ENCODE data around the gene TAX1BP1.
"Not testable (repeated sequence)": the region's sequence is repeated elsewhere in the genome, so short reads cannot be mapped to it uniquely, and the experiment has no call there.

The TAX1BP1 gene

DNA sequence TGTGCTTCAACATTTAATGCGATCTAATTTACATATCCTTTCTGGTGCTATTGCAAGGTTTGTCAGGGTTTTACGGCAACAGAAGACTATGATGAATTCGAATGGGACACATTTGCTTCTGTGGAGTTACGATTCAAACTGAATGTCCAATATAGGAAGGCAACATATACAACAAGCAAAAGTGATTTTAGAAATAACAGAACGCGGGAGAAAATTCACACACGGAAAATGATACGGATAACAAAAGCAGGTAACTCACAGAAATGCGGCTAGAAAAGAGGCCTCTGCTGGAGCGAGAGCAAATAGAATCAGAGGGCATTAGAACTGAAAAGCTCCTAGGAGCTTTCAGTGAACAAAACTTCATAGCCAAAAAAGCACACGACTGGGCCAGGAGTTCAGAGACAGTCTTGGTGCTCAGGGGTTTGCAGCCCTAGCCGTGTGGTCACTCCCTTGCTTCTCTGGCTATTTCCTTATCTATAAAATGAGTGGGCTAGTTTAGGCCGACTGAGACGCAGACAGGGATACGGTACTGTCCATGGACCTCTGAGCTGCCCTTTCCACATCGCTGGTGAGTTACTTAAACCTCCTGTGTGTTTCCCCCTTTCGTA lies 557 bp upstream of the TAX1BP1 start:
- no peak for DNase-seq (ENCODE audit: low read depth)

DNA sequence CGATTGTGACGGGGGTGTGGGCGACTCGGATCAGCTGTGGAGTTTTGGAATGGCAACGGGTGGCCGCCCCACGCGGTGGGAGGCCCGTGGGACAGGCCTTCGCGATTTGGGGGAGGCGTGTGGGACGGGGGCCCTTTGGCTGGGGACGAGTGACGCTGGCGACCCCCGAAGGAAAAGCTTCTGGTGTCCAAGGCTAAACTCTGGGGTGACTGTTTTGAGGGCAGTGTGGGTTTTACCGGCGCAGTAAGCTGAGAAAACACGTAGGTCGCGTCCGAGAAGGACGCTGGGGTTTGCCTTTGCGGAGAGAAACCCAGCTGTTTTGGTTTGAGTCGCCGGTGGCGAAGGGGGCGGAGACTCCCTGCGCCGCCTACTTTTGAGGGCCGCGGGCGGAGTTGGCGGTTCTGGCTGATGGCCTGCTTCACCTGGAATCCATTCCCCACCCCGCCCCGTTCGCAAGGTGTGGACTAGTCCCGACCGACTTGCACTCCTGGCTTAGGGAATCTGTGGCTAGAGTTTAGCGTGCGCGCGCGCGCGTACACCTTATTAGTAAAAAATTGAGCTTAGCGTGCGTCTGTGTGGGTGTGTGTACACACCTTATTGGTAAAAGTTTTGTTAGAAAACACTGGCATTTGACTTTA lies 606 bp downstream of the TAX1BP1 start:
- DNase-seq (ENCODE audit: low read depth), result peak; percentile 58

DNA sequence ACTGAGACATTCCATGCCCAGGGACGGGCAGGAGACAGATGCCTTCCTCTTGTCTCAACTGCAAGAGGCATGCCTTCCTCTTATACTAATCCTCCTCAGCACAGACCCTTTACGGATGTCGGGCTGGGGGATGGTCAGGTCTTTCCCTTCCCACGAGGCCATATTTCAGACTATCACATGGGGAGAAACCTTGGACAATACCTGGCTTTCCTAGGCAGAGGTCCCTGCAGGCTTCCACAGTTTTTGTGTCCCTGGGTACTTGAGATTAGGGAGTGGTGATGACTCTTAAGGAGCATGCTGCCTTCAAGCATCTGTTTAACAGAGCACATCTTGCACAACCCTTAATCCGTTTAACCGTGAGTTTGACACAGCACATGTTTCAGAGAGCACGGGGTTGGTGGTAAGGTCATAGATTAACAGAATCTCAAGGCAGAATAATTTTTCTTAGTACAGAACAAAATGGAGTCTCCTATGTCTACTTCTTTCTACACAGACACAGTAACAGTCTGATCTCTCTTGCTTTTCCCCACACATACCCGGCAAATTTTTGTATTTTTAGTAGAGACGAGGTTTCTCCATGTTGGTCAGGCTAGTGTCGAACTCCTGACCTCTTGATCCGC lies 2.2 kb downstream of the TAX1BP1 start:
- DNase-seq (ENCODE audit: low read depth), result not testable (repeated sequence)

DNA sequence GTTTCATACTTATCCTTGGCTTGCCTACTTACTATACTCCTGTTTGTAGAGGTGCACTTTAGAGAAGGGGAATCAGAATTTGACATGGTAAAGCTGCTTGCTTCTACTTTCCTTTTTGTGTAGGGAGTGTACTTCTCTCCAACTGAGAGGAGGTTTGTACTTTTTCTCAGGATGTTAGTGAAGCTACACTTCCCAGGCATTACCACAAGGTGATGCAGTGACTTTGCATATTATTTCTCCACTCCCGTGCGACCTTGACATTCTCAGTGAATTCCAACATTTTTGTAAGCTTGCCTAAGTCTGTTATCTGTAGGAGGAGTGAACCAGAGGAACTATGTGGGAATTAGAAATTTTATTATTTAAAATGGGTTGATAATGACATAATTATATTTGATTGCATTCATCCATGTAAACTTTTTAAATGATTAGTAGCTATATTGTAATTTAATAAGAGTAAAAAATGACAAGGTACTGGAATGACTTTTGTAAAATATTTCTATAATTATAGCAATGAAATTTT lies 5.2 kb downstream of the TAX1BP1 start:
- no peak for DNase-seq (ENCODE audit: low read depth)

DNA sequence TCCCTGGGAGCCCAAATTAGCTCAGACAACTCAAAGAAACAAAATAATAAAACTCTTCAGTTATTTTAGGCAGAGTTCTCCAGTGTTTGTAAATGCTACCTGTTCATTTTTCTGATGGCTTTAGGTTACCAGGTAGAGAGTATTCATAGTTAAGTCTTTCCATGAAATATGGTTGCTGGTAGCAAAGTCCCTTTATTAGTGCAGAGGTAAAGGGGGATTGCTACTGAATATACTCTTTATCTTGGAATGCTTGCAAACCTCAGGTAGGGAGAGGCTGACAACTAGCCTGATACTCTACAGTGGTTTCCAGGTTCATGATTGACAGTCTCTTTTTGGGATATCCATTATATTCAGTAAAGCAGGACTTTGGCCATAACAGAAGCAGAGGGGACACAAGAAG lies 6.5 kb downstream of the TAX1BP1 start:
- no peak for DNase-seq (ENCODE audit: low read depth)

DNA sequence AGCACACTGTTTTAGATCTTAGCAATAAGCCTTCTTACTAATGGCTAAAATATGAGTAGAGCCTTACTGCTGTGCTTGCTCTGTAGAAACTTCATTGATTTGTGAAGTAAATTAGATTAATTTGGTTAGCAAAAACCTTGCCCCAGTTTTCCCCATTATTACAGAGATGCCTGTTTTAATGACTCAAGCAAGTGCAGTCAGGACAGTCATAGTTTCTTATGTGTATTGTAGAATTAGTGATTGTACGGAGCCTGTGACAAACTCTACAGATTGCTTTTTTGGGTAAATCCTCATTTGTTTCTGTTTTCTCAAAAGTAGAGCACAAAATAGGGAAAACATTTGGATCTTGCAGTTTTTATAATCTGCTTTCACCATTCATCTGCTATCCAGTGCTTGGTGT lies 7.0 kb downstream of the TAX1BP1 start:
- DNase-seq (ENCODE audit: low read depth), result no peak

DNA sequence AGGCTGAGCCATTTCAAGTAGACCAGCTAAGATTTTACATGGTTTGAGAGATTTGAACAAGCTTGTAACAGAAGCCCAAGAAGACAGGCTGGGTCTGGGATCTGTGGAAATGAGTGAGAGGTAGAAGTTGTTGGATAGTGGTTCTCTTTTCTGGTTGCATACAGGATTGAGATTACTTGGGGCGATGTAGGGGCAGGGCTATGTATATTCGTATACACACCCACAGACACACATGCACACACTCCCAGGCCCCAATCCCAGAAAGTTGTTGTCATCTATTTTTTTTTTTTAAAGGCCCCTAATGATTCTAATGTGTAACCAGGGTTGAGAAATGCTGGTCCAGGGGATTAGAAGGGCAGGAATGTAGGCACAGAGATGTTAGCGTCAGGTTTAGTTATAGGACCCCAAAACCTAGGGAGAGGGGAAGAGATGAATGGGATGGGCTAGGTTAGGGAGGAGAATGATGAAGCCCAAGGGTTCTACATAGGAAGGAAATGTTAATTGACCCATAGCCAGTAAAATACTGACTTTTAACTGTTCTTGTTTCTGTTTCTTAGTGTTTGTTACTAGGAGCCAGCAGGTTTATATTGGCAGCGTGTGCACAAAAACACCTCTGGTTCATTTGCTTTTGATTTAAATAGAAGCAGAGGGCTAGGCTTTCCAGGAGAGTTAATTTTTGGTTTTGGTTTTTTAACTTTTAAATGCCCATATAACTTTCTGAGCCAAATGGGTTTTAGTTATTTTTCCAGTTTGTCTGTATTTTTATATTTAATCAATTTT lies 7.8 kb downstream of the TAX1BP1 start:
- no peak for DNase-seq (ENCODE audit: low read depth)

DNA sequence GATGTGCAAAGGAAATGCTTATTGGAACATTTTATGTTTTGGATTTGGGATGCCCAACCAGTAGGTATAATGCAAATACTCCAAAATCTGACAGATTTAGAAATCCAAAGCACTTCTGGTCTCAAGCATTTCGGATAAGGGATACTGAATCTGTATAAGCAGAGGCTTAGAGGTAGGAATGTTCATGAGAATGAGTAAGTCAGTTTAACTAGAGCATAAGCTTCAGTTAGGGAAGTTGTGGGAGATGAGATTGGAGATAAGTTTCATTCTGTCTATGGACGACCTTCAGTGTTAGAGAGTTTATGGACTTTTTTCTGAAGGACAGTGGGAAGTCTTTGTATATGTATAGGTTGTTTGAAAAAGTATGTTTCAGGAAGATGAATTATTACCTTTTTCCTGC lies 10.4 kb downstream of the TAX1BP1 start:
- DNase-seq (ENCODE audit: low read depth), result no peak

DNA sequence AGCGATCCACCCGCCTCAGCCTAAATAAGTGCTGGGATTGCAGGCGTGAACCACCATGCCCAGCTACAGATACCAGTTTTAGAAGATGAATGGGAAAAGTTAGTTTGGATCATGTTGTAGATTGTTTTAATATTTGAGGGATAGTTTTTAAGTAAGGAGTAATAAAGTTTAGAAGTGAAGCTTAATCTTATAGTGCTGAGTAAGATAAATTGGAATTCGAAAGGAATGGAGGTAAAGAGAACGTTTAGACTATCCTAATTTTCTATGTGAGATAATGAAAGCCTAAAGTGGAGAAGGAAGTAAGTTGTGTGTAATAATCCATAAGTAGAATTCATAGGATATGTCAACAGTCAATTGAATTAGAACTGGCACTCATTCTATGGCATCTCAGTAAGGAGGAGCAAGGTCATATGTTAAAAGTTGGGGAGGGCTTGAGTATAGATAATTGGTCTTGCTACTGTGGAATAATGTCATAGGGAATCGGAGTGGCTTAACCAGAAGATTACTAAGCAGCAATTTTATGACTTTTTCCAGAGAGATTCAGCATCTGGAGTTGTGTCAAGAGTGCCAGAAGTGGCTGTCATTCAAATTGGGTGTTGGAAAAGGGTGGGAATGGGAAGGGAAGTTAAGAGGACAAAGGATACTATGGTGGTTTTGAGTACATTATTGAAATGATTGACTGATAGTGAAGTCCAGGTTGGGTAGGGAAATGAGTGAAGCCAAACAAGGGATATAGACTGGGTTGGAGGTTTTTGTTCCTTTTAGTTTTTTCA lies 12.1 kb downstream of the TAX1BP1 start:
- DNase-seq (ENCODE audit: low read depth), result no peak

DNA sequence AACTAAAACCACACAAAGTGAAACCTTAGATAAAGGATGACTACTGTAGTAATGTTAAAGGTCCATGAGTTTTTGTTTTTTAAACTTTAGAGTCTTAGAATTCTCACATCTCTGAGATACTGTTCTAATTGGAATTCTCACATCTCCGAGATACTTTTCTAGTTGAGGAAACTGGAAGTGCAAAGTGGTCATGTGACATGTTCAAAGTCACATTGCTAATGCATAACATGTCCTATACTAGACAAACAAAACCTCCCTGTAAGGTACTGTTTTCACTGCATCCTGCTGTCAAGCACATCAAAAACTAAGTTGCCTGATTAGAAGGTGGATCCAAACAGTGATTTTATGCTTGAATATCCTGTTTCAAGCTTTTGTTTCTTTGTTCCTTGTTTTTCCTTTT lies 13.9 kb downstream of the TAX1BP1 start:
- DNase-seq (ENCODE audit: low read depth), result no peak

DNA sequence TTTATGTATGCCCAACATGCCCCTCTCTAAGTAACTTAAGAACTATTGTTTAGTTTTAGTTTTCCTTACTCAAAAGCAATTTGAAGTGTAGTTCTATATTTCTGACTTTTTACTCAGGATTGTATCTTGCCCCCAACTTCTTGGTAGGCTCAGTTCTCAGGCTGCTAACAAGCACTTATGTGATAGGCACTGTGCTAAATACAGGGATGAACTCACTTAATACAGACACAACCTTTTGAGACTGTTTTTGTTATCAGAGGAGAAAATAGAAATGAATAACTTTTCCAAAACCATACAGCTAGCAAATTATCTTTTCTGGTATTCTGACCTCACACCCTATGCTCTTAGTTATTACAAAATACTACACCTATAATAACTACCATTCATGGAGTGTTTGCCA lies 16.3 kb downstream of the TAX1BP1 start:
- no peak for DNase-seq (ENCODE audit: low read depth)

DNA sequence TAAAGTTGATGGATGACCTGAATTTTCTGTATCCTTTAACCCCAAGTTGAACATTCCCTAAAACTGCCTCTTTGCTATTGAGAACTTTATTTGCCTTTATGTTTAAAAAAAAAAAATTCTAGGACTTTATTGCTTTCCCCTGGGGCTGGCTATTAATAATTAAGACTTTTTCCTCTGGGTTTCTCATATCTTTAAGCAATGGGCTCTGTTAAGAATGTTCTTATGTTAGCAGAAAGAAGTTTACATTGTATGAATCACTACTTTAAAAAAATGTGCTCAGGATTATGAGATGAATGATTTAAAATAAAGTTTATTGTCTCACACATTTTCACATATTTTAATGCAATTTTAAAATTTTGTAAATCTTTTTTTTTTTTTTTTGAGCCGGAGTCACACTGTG lies 19.5 kb downstream of the TAX1BP1 start:
- no peak for DNase-seq (ENCODE audit: low read depth)

DNA sequence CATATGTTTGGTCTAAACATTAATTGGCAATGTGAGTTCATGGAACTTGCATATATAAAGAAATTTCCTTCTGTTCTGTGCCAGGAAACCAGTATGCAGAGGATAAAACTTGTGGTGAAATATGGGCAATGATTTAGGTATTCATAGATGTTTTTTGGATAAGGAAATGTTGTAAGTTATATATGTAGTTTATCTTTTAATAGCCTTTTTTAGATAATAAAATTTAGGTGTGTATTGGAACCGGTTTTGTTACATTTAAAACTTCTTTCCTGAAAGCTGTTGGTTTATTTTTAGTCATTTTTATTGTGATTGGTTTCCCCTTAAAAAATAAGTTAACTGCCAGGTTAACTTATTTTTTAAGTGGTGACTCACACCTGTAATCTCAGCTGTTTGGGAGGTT lies 22.1 kb downstream of the TAX1BP1 start:
- no peak for DNase-seq (ENCODE audit: low read depth)

DNA sequence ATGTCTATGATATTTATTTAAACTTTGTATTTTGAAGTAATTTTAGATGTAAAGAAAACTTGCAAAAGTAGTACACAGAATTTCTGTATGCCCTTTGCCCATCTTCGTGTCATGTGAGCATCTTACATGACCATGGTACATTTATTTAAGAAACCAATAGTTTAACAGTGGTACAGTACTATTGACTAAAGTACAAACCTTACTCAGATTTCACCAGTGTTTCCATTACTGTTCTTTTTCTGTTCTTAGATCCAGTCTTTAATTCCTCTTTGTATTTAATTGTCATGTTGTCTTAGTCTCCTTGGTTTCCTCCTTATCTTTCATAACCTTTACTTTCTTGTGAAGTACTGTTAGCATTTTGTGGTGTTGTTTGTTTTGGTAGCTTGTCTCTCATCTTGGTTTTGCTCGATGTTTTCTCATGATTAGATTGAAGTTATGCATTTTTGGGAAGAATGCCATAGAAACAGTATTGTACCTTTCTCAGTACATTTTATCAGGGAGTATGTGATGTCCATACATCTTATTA lies 24.1 kb downstream of the TAX1BP1 start:
- DNase-seq (ENCODE audit: low read depth), result no peak

DNA sequence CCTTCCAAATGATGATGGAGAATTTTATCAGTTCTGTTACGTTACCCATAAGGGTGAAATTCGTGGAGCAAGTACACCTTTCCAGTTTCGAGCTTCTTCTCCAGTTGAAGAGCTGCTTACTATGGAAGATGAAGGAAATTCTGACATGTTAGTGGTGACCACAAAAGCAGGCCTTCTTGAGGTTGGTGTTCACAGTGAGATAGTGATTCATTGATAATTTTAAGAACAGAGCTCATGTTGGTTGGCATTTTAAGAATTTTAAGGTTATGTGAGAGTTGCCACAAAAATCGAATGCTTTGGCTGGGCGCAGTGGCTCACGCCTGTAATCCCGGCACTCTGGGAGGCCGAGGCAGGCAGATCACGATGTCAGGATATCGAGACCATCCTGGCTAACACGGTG lies 25.9 kb downstream of the TAX1BP1 start:
- DNase-seq (ENCODE audit: low read depth), result no peak

DNA sequence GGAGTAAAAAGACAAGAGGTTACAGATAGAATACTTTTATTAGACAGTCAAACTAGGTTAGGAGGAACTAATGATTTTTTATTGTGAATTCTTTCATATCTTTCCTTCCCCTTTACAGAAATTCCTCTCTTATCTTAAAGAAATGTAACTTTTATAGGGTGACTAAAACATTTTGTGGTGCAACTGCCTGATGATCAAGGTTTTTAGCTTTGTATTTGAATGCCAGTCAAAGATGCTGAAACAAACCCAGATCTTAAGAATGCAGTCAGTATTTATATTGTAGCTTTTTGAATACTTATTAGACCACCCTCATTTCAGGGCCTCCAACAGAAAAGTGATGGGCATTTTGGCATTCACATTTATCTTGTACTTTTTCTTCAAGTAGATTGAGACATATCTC lies 27.4 kb downstream of the TAX1BP1 start:
- no peak for DNase-seq (ENCODE audit: low read depth)

DNA sequence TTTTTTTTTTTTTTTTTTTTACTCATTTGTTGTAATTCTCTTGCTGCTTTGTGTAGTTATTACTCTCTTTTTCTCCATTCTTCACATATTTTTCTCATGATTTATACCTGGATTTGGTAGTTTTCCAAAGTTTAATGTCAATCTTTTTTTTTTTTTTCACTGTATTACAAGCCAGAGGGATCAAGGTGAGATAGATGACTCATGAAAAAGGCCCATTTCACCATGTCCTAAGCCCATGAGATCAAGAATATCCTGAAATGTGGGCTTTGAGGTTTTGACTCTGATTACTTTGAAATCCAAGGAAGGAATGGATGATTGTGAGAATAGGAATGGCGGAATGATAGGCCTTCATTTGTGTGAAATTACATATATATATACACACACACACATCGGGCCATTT lies 31.1 kb downstream of the TAX1BP1 start:
- no peak for DNase-seq (ENCODE audit: low read depth)

DNA sequence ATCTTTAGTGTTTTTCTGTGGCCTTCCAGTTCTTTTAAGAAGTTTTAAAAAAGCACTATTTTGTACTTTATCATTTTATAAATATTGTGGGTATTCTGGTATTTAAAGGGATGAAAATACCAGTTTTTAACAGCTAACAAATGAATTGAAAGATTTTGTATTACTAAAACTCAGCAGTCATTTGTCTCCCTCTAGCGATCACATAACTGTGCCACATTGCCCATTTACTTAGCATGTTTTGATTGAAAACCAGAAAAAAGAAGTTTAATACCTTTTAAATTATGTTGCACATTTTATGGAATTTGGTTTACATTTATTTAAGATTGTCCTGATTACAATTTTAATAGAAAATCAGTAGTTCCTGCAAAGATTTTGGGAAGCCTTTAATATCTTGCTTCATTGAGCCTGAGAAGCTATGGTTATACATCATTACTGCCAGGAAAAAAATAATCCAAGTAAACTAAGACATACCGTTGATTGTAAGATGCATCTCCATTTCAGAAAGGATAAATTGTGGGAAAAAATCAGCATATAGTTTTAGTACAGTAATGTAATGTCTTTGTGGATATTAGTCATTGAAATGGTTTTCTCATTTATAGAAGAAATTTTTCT lies 34.9 kb downstream of the TAX1BP1 start:
- peak; percentile 21 for DNase-seq (ENCODE audit: low read depth)

DNA sequence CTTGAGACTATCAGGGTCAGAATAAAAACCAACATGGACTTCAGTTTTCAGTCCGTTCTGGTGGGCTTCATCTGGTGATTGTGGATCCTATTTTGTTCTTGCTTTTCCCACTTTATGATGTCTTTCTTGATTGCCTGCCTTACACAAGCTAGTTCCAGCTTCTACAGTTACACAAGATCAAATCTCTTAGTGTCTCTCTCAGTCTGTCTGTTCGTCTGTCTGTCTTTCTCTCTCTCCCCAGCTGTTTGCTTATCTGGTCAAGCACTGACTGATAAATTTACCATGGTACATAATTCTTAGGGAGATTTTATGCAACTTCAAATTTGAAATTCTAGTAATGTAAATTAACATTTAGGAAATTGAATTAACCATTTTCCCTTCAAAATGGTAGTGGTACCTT lies 35.8 kb downstream of the TAX1BP1 start:
- no peak for DNase-seq (ENCODE audit: low read depth)

DNA sequence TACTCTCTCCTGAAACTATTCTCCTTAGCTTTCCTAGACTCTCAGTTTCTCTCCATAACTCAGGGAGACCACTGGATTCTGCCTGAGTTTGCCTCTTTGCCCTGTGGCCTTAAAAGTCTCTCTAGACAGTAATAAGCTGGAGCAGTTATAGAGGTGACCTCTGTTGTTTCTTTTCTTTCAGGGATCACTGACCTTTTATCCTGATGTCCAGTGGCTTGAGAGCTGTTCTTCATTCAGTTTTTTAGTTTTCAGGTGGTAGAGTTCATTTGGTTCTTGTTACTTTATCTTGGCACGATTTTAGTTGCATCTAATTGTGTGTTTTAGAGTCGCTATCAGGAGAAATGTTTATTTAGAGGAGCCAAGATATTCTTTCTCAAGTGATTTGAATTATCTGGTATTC lies 37.7 kb downstream of the TAX1BP1 start:
- DNase-seq (ENCODE audit: low read depth), result no peak

DNA sequence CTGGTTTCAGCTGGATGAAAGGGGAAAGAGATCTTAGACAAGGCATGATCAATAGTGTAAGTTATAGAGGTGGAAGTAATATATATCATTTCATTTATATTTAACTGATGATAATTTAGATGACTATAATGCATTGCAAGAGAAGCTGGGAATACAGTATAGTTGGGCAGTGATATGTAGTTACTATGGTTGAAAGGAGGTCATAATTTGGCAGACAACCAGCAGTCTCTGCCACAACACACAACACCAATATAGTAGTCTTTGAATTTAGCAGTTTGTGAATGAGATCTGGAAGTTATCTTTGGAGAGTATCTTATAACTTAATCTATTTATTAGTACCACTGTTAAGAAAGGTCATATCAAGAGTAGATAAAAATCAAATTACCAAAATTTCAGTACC lies 39.9 kb downstream of the TAX1BP1 start:
- DNase-seq (ENCODE audit: low read depth), result no peak
